Hepatocyte (in vitro differentiated cells): ENCODE measurements around the gene ACTG1. TPM values are rescaled to one million over a fixed set of nuclear protein-coding genes. Genes with fewer than 3 reads are reported as not detected.

Experiments used
- DNase-seq: peaks from one replicate; pipeline ENCODE4 v3.0.0-alpha.2; 2016; ENCODE audit warnings: low spot score
- H2AFZ ChIP-seq: fragments of 200-600 bp; sonication (generic); 2 replicates; pipeline ENCODE4 v1.6.0; 2016; ENCODE audit warnings: antibody characterized with exemption, mild to moderate bottlenecking
- H3K27ac ChIP-seq: fragments of 200-600 bp; sonication (generic); 2 replicates; pipeline ENCODE4 v1.5.1; 2016; ENCODE audit warnings: mild to moderate bottlenecking
- H3K27me3 ChIP-seq: fragments of 200-600 bp; sonication (generic); 2 replicates; pipeline ENCODE4 v1.6.1; 2016
- H3K36me3 ChIP-seq: fragments of 200-600 bp; sonication (generic); replicated peaks from 2 replicates; pipeline ENCODE4 v1.5.1; 2016; ENCODE audit warnings: low read depth; ENCODE audit not compliant: insufficient read depth
- H3K4me1 ChIP-seq: fragments of 200-600 bp; sonication (generic); 2 replicates; pipeline ENCODE4 v1.5.1; 2016; ENCODE audit warnings: mild to moderate bottlenecking, moderate library complexity; ENCODE audit not compliant: insufficient read depth
- H3K4me2 ChIP-seq: fragments of 200-600 bp; sonication (generic); 2 replicates; pipeline ENCODE4 v1.6.0; 2016
- H3K4me3 ChIP-seq: fragments of 200-600 bp; sonication (generic); 2 replicates; pipeline ENCODE4 v1.5.1; 2016; ENCODE audit warnings: mild to moderate bottlenecking
- H3K79me2 ChIP-seq: fragments of 200-600 bp; sonication (generic); 2 replicates; pipeline ENCODE4 v1.6.0; 2017; ENCODE audit warnings: mild to moderate bottlenecking
- H3K9me2 ChIP-seq: fragments of 200-600 bp; sonication (generic); replicated peaks from 2 replicates; pipeline ENCODE4 v1.6.0; 2017; ENCODE audit warnings: mild to moderate bottlenecking; ENCODE audit not compliant: insufficient read depth
- H3K9me3 ChIP-seq: fragments of 200-600 bp; sonication (generic); 2 replicates; pipeline ENCODE4 v1.5.1; 2016; ENCODE audit warnings: low read depth, mild to moderate bottlenecking
- H4K20me1 ChIP-seq: fragments of 200-600 bp; sonication (generic); 2 replicates; pipeline ENCODE4 v1.6.0; 2016; ENCODE audit warnings: mild to moderate bottlenecking; ENCODE audit not compliant: insufficient read depth, poor library complexity, severe bottlenecking
- EZH2 ChIP-seq: fragments of 200-600 bp; sonication (generic); IDR thresholded peaks from 2 replicates; pipeline ENCODE4 v1.6.1; 2016; ENCODE audit warnings: antibody characterized with exemption, mild to moderate bottlenecking, borderline replicate concordance
- EZH2phosphoT487 ChIP-seq: fragments of 200-600 bp; sonication (generic); IDR thresholded peaks from one replicate; pipeline ENCODE4 v1.6.1; 2018; ENCODE audit warnings: antibody characterized with exemption, mild to moderate bottlenecking, low read depth, moderate library complexity; ENCODE audit not compliant: unreplicated experiment, severe bottlenecking
- WGBS: methylation state at CpG from one replicate; pipeline ENCODE4 v1.1.6; 2016; ENCODE audit warnings: low lambda C conversion rate; ENCODE audit errors: missing lambda C conversion rate; 5-methylcytosine and 5-hydroxymethylcytosine counted together
- polyA plus RNA-seq: library from polyadenylated mRNA; unstranded; fragments of >200 nt; fragmentation: Nextera tagmentation; extraction: Ambion mirVana; gene quantifications from 2 replicates; pipeline ENCODE4 v1.2.1, GENCODE V29; 2016
- total RNA-seq: library from RNA; depleted of rRNA; stranded (reverse); fragments of >200 nt; gene quantifications from 2 replicates; pipeline ENCODE4 v1.2.3, GENCODE V29; 2014
- TF ChIP-seq, protein P1 (sequence below): fragments of 200-600 bp; sonication (generic); IDR thresholded peaks from 2 replicates; pipeline ENCODE4 v1.5.1; 2016; ENCODE audit warnings: antibody characterized with exemption, mild to moderate bottlenecking; ENCODE audit not compliant: poor library complexity

Gene ACTG1
- total and polyA plus RNA-seq, 2 experiments from 2014 or later: 2,832 to 3,298 TPM

DNA sequence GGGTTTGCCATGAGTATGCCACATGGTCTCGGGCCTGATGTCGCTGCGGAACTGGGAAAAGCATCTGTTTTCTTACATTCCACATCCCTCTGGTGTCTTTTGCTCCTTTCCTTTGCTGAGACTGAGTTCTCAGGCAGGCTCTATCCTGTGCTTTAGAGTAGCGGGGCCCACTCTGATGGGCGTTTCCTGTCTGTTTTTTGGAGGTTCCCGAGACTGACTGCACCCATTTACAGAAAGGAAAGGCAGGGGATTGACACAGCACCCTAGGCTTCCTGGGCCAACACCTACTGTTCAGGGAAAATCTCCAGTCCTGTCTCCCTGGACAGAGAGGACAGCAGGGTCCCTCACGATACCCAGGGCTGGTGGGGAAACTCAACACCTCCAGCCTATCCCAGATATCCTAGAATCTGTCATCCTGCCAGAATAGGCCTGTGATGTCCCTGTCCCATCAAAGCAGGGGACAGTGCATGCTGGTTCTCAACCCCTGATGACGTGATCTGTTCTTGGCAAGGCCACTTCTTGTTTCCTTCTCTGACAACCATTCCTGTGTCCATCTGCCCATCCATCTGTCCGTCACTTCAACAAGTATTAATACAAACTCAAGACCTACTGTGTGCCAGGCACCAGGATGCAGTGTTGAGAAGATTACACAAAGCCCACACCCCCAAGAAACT is 42.2 kb downstream of the ACTG1 start:
- Histone ChIP-seq H3K27me3 (no peaks in the 10 kb centered on the region), H2AFZ (no peak overlapping the region), H3K9me3 (no peaks in the 10 kb centered on the region), H3K4me1 (peaks cover 11% of the 10 kb centered on the region), H3K36me3 (no peaks in the 10 kb centered on the region), H3K79me2 (no peaks in the 10 kb centered on the region), H3K9me2 (no peaks in the 10 kb centered on the region), H4K20me1 (no peaks in the 10 kb centered on the region), H3K4me3 (no peak overlapping the region), H3K4me2 (no peak overlapping the region), H3K27ac (peak overlapping the region; percentile 72)
- 89% methylated on average over 9 of the region's 9 CpGs for WGBS
- DNase-seq: no peak
- TF ChIP-seq, protein P1, sequence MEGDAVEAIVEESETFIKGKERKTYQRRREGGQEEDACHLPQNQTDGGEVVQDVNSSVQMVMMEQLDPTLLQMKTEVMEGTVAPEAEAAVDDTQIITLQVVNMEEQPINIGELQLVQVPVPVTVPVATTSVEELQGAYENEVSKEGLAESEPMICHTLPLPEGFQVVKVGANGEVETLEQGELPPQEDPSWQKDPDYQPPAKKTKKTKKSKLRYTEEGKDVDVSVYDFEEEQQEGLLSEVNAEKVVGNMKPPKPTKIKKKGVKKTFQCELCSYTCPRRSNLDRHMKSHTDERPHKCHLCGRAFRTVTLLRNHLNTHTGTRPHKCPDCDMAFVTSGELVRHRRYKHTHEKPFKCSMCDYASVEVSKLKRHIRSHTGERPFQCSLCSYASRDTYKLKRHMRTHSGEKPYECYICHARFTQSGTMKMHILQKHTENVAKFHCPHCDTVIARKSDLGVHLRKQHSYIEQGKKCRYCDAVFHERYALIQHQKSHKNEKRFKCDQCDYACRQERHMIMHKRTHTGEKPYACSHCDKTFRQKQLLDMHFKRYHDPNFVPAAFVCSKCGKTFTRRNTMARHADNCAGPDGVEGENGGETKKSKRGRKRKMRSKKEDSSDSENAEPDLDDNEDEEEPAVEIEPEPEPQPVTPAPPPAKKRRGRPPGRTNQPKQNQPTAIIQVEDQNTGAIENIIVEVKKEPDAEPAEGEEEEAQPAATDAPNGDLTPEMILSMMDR: no peak
- TF ChIP-seq EZH2phosphoT487 (no peak), EZH2 (no peak)

DNA sequence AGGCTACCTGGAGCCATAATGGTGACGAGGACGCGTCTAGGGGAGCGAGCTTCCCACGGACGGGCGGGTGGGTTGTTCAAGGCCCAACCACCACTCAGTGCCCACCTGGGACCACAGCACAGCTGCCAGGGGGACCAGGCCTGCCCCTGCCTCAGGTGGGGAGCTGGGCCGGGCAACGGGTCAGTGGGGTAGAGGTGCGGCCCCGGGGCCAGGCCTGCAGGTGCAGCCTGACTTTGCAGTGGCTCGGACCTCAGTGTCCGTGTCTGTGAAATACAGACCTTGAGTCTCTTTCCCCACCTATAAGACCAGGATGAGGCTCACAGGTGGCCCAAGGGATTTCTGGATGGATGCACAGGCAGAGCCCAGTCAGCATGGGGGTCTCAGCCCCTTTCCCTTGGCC is 43.3 kb downstream of the ACTG1 start:
- no peak for DNase-seq
- no peaks in the 10 kb centered on the region for H3K9me2 ChIP-seq

DNA sequence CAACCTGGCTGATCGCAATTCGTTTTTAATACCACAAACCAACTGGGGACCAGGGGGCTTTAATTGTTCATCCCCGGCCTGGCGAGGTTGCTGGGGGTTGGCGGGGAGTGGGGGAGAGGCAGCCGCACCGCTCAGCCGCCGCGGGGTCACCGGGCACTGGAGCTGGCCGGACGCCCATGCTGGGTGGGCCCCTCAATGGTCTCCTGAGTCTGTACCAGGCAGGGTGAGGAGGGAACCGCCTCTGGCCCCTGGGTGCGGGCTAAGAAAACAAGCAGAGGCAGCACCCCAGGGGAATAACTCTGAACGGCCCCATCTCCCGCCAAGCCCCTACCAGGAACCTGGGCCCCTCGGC is 43.9 kb downstream of the ACTG1 start:
- 85% methylated on average over 8 of the region's 18 CpGs for WGBS

More for the DNA sequence above, 43.3 kb downstream of the ACTG1 start:
- Histone ChIP-seq H3K79me2 (no peaks in the 10 kb centered on the region), H3K36me3 (no peaks in the 10 kb centered on the region), H3K9me3 (no peaks in the 10 kb centered on the region), H4K20me1 (no peaks in the 10 kb centered on the region), H3K27ac (no peak overlapping the region), H3K4me3 (no peak overlapping the region), H2AFZ (no peak overlapping the region), H3K4me2 (no peak overlapping the region), H3K4me1 (peaks cover 11% of the 10 kb centered on the region), H3K27me3 (no peaks in the 10 kb centered on the region)
- no peak for TF ChIP-seq EZH2
- TF ChIP-seq EZH2phosphoT487: no peak
- TF ChIP-seq, protein P1: no peak
- 96% methylated on average over 9 of the region's 13 CpGs for WGBS

More for the DNA sequence above, 43.9 kb downstream of the ACTG1 start:
- Histone ChIP-seq H3K9me2 (no peaks in the 10 kb centered on the region), H4K20me1 (no peaks in the 10 kb centered on the region), H3K36me3 (no peaks in the 10 kb centered on the region), H3K27ac (no peak overlapping the region), H3K4me2 (no peak overlapping the region), H3K4me3 (no peak overlapping the region), H2AFZ (no peak overlapping the region), H3K79me2 (no peaks in the 10 kb centered on the region), H3K9me3 (no peaks in the 10 kb centered on the region), H3K4me1 (peaks cover 11% of the 10 kb centered on the region), H3K27me3 (no peaks in the 10 kb centered on the region)
- DNase-seq: no peak
- TF ChIP-seq EZH2 (no peak), EZH2phosphoT487 (no peak)
- TF ChIP-seq, protein P1: no peak
